ENCODE results near the gene MNX1.

Gene MNX1

GRCh38 chr7:157010588-157011332, at the start of gene MNX1:
Gene MNX1, minus strand, starts transcription at chr7:157010663. Its CDS starts 313 bp downstream, at chr7:157010350.
- peak; percentile 99 for DNase-seq (ENCODE audit: low spot score)

- no peak for DNase-seq (ENCODE audit: low spot score)
These were observed 49.1 kb upstream of the MNX1 start for GRCh38 chr7:157059534-157059933.

- no peak for DNase-seq (ENCODE audit: low spot score)
These were observed 48.2 kb upstream of the MNX1 start for GRCh38 chr7:157058701-157059100.

GRCh38 chr7:157058068-157058467, 47.6 kb upstream of the MNX1 start:
- DNase-seq (ENCODE audit: low spot score): no peak

GRCh38 chr7:157056957-157057902, 46.8 kb upstream of the MNX1 start:
- DNase-seq (ENCODE audit: low spot score): no peak

GRCh38 chr7:157056246-157056645, 45.8 kb upstream of the MNX1 start:
- no peak for DNase-seq (ENCODE audit: low spot score)

- DNase-seq (ENCODE audit: low spot score): no peak
These were observed 44.5 kb upstream of the MNX1 start for GRCh38 chr7:157054927-157055326.

GRCh38 chr7:157053118-157053517, 42.7 kb upstream of the MNX1 start:
- DNase-seq (ENCODE audit: low spot score): no peak

GRCh38 chr7:157047148-157047547, 36.7 kb upstream of the MNX1 start:
- no peak for DNase-seq (ENCODE audit: low spot score)

- DNase-seq (ENCODE audit: low spot score): no peak
These were observed 36.2 kb upstream of the MNX1 start for GRCh38 chr7:157046681-157047080.

GRCh38 chr7:157044943-157045660, 34.6 kb upstream of the MNX1 start:
- DNase-seq (ENCODE audit: low spot score): no peak

- DNase-seq (ENCODE audit: low spot score): no peak
These were observed 33.8 kb upstream of the MNX1 start for GRCh38 chr7:157044147-157044687.

GRCh38 chr7:157043745-157044144, 33.3 kb upstream of the MNX1 start:
- DNase-seq (ENCODE audit: low spot score): no peak

GRCh38 chr7:157041514-157042277, 31.2 kb upstream of the MNX1 start:
- DNase-seq (ENCODE audit: low spot score): no peak

- DNase-seq (ENCODE audit: low spot score): no peak
These were observed 30.5 kb upstream of the MNX1 start for GRCh38 chr7:157041004-157041403.

GRCh38 chr7:157037635-157038034, 27.2 kb upstream of the MNX1 start:
- no peak for DNase-seq (ENCODE audit: low spot score)

GRCh38 chr7:157037028-157037427, 26.6 kb upstream of the MNX1 start:
- peak; percentile 7 for DNase-seq (ENCODE audit: low spot score)

- no peak for DNase-seq (ENCODE audit: low spot score)
These were observed 25.5 kb upstream of the MNX1 start for GRCh38 chr7:157035979-157036378.

GRCh38 chr7:157035302-157035701, 24.8 kb upstream of the MNX1 start:
- no peak for DNase-seq (ENCODE audit: low spot score)

GRCh38 chr7:157033483-157034473, 23.3 kb upstream of the MNX1 start:
- DNase-seq (ENCODE audit: low spot score): no peak

Measured in HuH-7 (cell line).